HUES64 (cell line): Measurements from ENCODE around the gene TGM3.

ENCODE experiments used
- H3K27ac ChIP-seq: 2 replicates; pipeline ENCODE4 v1.7.0; 2013; ENCODE audit warnings: low read depth, low read length, inconsistent platforms
- H3K27me3 ChIP-seq: 2 replicates; pipeline ENCODE4 v1.6.1; 2013; ENCODE audit warnings: mild to moderate bottlenecking, low read length; ENCODE audit not compliant: insufficient read depth
- H3K36me3 ChIP-seq: 2 replicates; pipeline ENCODE4 v1.6.1; 2013; ENCODE audit warnings: mild to moderate bottlenecking, low read length; ENCODE audit not compliant: insufficient read depth
- H3K4me1 ChIP-seq: 2 replicates; pipeline ENCODE4 v1.6.1; 2013; ENCODE audit warnings: mild to moderate bottlenecking, low read length, moderate library complexity; ENCODE audit not compliant: insufficient read depth
- H3K4me3 ChIP-seq: 2 replicates; pipeline ENCODE4 v1.5.1; 2013; ENCODE audit warnings: mild to moderate bottlenecking, low read length, moderate library complexity
- H3K9ac ChIP-seq: 2 replicates; pipeline ENCODE4 v1.6.1; 2013; ENCODE audit warnings: mild to moderate bottlenecking, low read depth, low read length
- H3K9me3 ChIP-seq: 2 replicates; pipeline ENCODE4 v1.6.1; 2013; ENCODE audit warnings: low read depth, low read length; ENCODE audit not compliant: insufficient read depth
- WGBS: fragments of 150-250, 120-280 bp; methylation state at CpG from one replicate; pipeline ENCODE4 v1.1.7; 2013; ENCODE audit warnings: missing lambda C conversion rate; 5-methylcytosine and 5-hydroxymethylcytosine counted together

Gene TGM3

GRCh38 chr20:2298701-2299100 is 2.9 kb downstream of the TGM3 start:
- WGBS, result 93% methylated on average over 5 of the region's 5 CpGs
- Histone ChIP-seq H3K9me3 (no peaks in the 10 kb centered on the region), H3K9ac (no peak overlapping the region), H3K4me3 (no peak overlapping the region), H3K4me1 (peaks cover 21% of the 10 kb centered on the region), H3K27me3 (no peaks in the 10 kb centered on the region), H3K36me3 (no peaks in the 10 kb centered on the region), H3K27ac (no peak overlapping the region)

GRCh38 chr20:2299301-2299700 is 3.5 kb downstream of the TGM3 start:
- H3K9ac ChIP-seq, result no peak overlapping the region
- no peaks in the 10 kb centered on the region for H3K27me3 ChIP-seq
- no peak overlapping the region for H3K27ac ChIP-seq
- H3K9me3 ChIP-seq, result no peaks in the 10 kb centered on the region
- WGBS, result 74% methylated on average over 6 of the region's 9 CpGs
- H3K4me1 ChIP-seq, result peaks cover 21% of the 10 kb centered on the region
- H3K4me3 ChIP-seq, result no peak overlapping the region
- no peaks in the 10 kb centered on the region for H3K36me3 ChIP-seq

- no peaks in the 10 kb centered on the region for H3K27me3 ChIP-seq
Observed at GRCh38 chr20:2300002-2300401, 4.2 kb downstream of the TGM3 start.

GRCh38 chr20:2300420-2300819 is 4.6 kb downstream of the TGM3 start:
- H3K9me3 ChIP-seq, result no peaks in the 10 kb centered on the region
- H3K36me3 ChIP-seq, result no peaks in the 10 kb centered on the region
- 96% methylated on average over 3 of the region's 3 CpGs for WGBS
- no peaks in the 10 kb centered on the region for H3K27me3 ChIP-seq
- no peak overlapping the region for H3K9ac ChIP-seq
- peaks cover 21% of the 10 kb centered on the region for H3K4me1 ChIP-seq
- H3K27ac ChIP-seq, result no peak overlapping the region
- H3K4me3 ChIP-seq, result no peak overlapping the region

More at GRCh38 chr20:2300002-2300401, 4.2 kb downstream of the TGM3 start:
- H3K9me3 ChIP-seq, result no peaks in the 10 kb centered on the region
- H3K4me1 ChIP-seq, result peaks cover 21% of the 10 kb centered on the region
- no peak overlapping the region for H3K27ac ChIP-seq
- no peak overlapping the region for H3K9ac ChIP-seq
- no peaks in the 10 kb centered on the region for H3K36me3 ChIP-seq
- no peak overlapping the region for H3K4me3 ChIP-seq

GRCh38 chr20:2301164-2301622 is 5.4 kb downstream of the TGM3 start:
- no peak overlapping the region for H3K4me3 ChIP-seq
- peaks cover 22% of the 10 kb centered on the region for H3K4me1 ChIP-seq
- H3K27me3 ChIP-seq, result no peaks in the 10 kb centered on the region
- H3K36me3 ChIP-seq, result no peaks in the 10 kb centered on the region
- no peak overlapping the region for H3K27ac ChIP-seq
- no peak overlapping the region for H3K9ac ChIP-seq
- 75% methylated on average over 5 of the region's 5 CpGs for WGBS
- no peaks in the 10 kb centered on the region for H3K9me3 ChIP-seq

GRCh38 chr20:2302384-2303060 is 6.7 kb downstream of the TGM3 start:
- H3K4me3 ChIP-seq, result no peak overlapping the region
- peaks cover 9% of the 10 kb centered on the region for H3K4me1 ChIP-seq
- H3K9ac ChIP-seq, result no peak overlapping the region
- no peaks in the 10 kb centered on the region for H3K27me3 ChIP-seq
- H3K9me3 ChIP-seq, result no peaks in the 10 kb centered on the region
- no peak overlapping the region for H3K27ac ChIP-seq
- 70% methylated on average over 8 of the region's 9 CpGs for WGBS
- no peaks in the 10 kb centered on the region for H3K36me3 ChIP-seq

- peaks cover 6% of the 10 kb centered on the region for H3K4me1 ChIP-seq
- H3K27ac ChIP-seq, result no peak overlapping the region
- no peaks in the 10 kb centered on the region for H3K9me3 ChIP-seq
- 88% methylated on average over 5 of the region's 6 CpGs for WGBS
- H3K4me3 ChIP-seq, result no peak overlapping the region
- no peaks in the 10 kb centered on the region for H3K27me3 ChIP-seq
- H3K36me3 ChIP-seq, result no peaks in the 10 kb centered on the region
- H3K9ac ChIP-seq, result no peak overlapping the region
Observed at GRCh38 chr20:2303673-2304072, 7.9 kb downstream of the TGM3 start.

- Histone ChIP-seq H3K27ac (no peak overlapping the region), H3K4me1 (peaks cover 6% of the 10 kb centered on the region), H3K27me3 (no peaks in the 10 kb centered on the region), H3K9ac (no peak overlapping the region), H3K4me3 (no peak overlapping the region), H3K9me3 (no peaks in the 10 kb centered on the region), H3K36me3 (no peaks in the 10 kb centered on the region)
- 79% methylated on average over 7 of the region's 7 CpGs for WGBS
Observed at GRCh38 chr20:2304180-2304579, 8.4 kb downstream of the TGM3 start.

GRCh38 chr20:2305029-2305428 is 9.2 kb downstream of the TGM3 start:
- Histone ChIP-seq H3K4me1 (peaks cover 6% of the 10 kb centered on the region), H3K36me3 (no peaks in the 10 kb centered on the region), H3K9ac (no peak overlapping the region), H3K4me3 (no peak overlapping the region), H3K27me3 (no peaks in the 10 kb centered on the region), H3K27ac (no peak overlapping the region), H3K9me3 (no peaks in the 10 kb centered on the region)
- 44% methylated on average over 2 of the region's 2 CpGs for WGBS

- Histone ChIP-seq H3K27me3 (no peaks in the 10 kb centered on the region), H3K9me3 (no peaks in the 10 kb centered on the region), H3K4me1 (peaks cover 6% of the 10 kb centered on the region), H3K27ac (no peak overlapping the region), H3K9ac (no peak overlapping the region), H3K4me3 (no peak overlapping the region), H3K36me3 (no peaks in the 10 kb centered on the region)
- WGBS, result 77% methylated on average over 9 of the region's 9 CpGs
Observed at GRCh38 chr20:2305479-2305878, 9.7 kb downstream of the TGM3 start.

GRCh38 chr20:2305946-2306345 is 10.1 kb downstream of the TGM3 start:
- 68% methylated on average over 2 of the region's 2 CpGs for WGBS

GRCh38 chr20:2307136-2307535 is 11.3 kb downstream of the TGM3 start:
- no peaks in the 10 kb centered on the region for H3K9me3 ChIP-seq

More at GRCh38 chr20:2305946-2306345, 10.1 kb downstream of the TGM3 start:
- H3K9ac ChIP-seq, result no peak overlapping the region
- no peaks in the 10 kb centered on the region for H3K36me3 ChIP-seq
- H3K27me3 ChIP-seq, result no peaks in the 10 kb centered on the region
- H3K9me3 ChIP-seq, result no peaks in the 10 kb centered on the region
- no peak overlapping the region for H3K4me3 ChIP-seq
- H3K4me1 ChIP-seq, result peaks cover 6% of the 10 kb centered on the region
- no peak overlapping the region for H3K27ac ChIP-seq

More at GRCh38 chr20:2307136-2307535, 11.3 kb downstream of the TGM3 start:
- H3K36me3 ChIP-seq, result no peaks in the 10 kb centered on the region
- no peak overlapping the region for H3K9ac ChIP-seq
- no peak overlapping the region for H3K27ac ChIP-seq
- WGBS, result 91% methylated on average over 4 of the region's 4 CpGs
- no peaks in the 10 kb centered on the region for H3K27me3 ChIP-seq
- no peak overlapping the region for H3K4me3 ChIP-seq
- H3K4me1 ChIP-seq, result peaks cover 6% of the 10 kb centered on the region; the same call in 1 of the 2 replicates
